Tibial artery (tissue), 4 donors: ENCODE measurements around the gene APCDD1.

Source experiments
- DNase-seq, 2 donors: peaks; one replicate each; pipeline ENCODE4 v3.0.0-alpha.2; 2019
- H3K27ac ChIP-seq, 2 donors: fragments of 200-600 bp; sonication (generic) in 1 of 2; 1 replicate in 1 of 2; 2 replicates in 1 of 2; pipeline ENCODE4 v1.5.1; 2018 to 2019; ENCODE audit warnings: mild to moderate bottlenecking in 1 of 2
- H3K27me3 ChIP-seq, 2 donors: fragments of 200-600 bp; sonication (generic) in 1 of 2; one replicate each; pipeline versions ENCODE4 v1.5.1 to v1.6.0; 2016 to 2019
- H3K36me3 ChIP-seq, 3 donors: fragments of 200-600 bp; sonication (generic) in 2 of 3; one replicate each; pipeline ENCODE4 v1.5.1; 2016 to 2019; ENCODE audit warnings: mild to moderate bottlenecking in 2 of 3
- H3K4me1 ChIP-seq, 4 donors: fragments of 200-600 bp; sonication (generic) in 2 of 4; 1 replicate in 3 of 4; 2 replicates in 1 of 4; pipeline ENCODE4 v1.5.1; 2016 to 2019
- H3K4me3 ChIP-seq, 2 donors: fragments of 200-600 bp; sonication (generic) in 1 of 2; 1 replicate in 1 of 2; 2 replicates in 1 of 2; pipeline ENCODE4 v1.5.1; 2018 to 2019; ENCODE audit warnings: mild to moderate bottlenecking in 2 of 2
- H3K9me3 ChIP-seq, 3 donors: fragments of 200-600 bp; sonication (generic) in 1 of 3; one replicate each; pipeline ENCODE4 v1.5.1; 2016 to 2019
- intact Hi-C: fragments of 100-400 bp; cut with DNase I; formaldehyde crosslinking; loops from one replicate; pipeline ENCODE4 v1.15.0; 2023; ENCODE audit warnings: low total_unique reads
- TF ChIP-seq, protein P1 (sequence below), 2 experiments: fragments of 200-600 bp in 1 of 2; fragments of 450-650 bp in 1 of 2; IDR thresholded peaks; one replicate each; pipeline ENCODE4 v1.5.1; 2017 to 2019; ENCODE audit warnings: antibody characterized with exemption in 2 of 2, mild to moderate bottlenecking in 1 of 2, moderate library complexity in 1 of 2

Gene APCDD1

DNA sequence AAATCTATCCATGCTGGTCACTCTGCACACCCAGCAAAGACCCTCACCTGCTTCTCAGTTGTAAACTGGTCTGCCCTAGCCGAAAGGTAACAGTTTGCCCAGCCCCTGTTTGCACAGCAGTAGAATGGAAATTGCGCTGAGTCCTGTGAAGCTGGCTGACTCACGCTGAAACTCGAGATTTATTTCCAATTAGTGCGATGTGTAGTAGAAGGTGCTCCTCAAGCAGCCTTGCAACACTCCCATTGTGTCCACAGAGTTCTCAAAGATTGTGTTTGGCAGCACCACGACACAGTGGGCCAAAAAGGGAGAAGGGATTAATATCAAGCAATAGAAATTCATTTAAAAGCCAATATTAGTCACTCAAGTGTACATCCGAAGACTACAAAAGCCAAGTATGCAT is 21.7 kb upstream of the APCDD1 start:
- intact Hi-C loops: no loop called here
- H3K4me1 ChIP-seq: no peaks in the 10 kb centered on the region
- H3K4me3 ChIP-seq: no peak overlapping the region
- TF ChIP-seq, protein P1, sequence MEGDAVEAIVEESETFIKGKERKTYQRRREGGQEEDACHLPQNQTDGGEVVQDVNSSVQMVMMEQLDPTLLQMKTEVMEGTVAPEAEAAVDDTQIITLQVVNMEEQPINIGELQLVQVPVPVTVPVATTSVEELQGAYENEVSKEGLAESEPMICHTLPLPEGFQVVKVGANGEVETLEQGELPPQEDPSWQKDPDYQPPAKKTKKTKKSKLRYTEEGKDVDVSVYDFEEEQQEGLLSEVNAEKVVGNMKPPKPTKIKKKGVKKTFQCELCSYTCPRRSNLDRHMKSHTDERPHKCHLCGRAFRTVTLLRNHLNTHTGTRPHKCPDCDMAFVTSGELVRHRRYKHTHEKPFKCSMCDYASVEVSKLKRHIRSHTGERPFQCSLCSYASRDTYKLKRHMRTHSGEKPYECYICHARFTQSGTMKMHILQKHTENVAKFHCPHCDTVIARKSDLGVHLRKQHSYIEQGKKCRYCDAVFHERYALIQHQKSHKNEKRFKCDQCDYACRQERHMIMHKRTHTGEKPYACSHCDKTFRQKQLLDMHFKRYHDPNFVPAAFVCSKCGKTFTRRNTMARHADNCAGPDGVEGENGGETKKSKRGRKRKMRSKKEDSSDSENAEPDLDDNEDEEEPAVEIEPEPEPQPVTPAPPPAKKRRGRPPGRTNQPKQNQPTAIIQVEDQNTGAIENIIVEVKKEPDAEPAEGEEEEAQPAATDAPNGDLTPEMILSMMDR (IDR thresholded peaks at IDR 0.05): no peak
- DNase-seq: peak in 1 of 2 donors; percentile 28
- H3K27me3 ChIP-seq: no peaks in the 10 kb centered on the region
- no peaks in the 10 kb centered on the region for H3K36me3 ChIP-seq
- H3K9me3 ChIP-seq: no peaks in the 10 kb centered on the region
- no peak overlapping the region for H3K27ac ChIP-seq

DNA sequence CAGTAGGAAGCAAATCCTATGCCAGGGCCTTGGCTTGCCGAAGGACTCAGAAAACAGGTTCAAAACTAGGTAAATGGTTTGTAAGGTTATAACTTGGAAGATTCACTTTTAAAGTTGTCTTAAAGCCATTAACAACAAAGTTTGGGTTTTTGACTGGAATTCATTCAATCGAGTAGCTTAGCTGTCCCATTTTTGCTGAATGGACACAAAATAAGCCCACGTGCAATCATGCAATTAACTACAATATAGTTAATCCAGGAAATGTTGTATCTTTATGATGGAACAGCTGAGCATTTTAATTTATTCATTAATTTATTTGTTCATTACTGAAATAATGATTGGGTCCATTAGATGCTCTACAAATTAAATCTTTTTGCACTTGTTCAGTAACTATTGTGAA is 18.3 kb upstream of the APCDD1 start:
- Histone ChIP-seq H3K27ac (no peak overlapping the region), H3K27me3 (no peaks in the 10 kb centered on the region), H3K9me3 (no peaks in the 10 kb centered on the region), H3K4me1 (no peaks in the 10 kb centered on the region), H3K36me3 (no peaks in the 10 kb centered on the region), H3K4me3 (no peak overlapping the region)
- intact Hi-C loops: no loop called here
- no peak for DNase-seq
- TF ChIP-seq, protein P1 (IDR thresholded peaks at IDR 0.05): no peak

DNA sequence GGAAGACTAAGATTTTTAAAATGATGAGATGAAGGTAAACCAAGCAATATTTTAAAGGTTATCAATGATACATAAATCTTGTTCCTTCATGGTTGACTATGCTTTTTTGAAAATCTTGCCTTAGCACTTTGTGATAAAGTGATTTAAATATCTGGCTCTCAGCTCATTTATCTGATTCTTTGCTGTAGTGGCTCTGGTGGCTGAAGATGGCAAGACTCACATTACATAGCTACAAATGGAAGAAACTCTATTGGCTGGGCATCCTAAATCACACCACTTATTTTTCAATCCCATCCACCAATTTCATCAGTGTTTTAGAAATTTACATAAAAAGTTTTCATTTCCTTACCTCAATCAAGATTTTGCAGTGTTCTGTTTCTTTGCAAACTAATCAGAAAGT is 16.6 kb upstream of the APCDD1 start:
- intact Hi-C loops: no loop called here
- H3K4me1 ChIP-seq: no peaks in the 10 kb centered on the region
- no peak for DNase-seq
- H3K4me3 ChIP-seq: no peak overlapping the region
- H3K9me3 ChIP-seq: no peaks in the 10 kb centered on the region
- no peaks in the 10 kb centered on the region for H3K27me3 ChIP-seq
- TF ChIP-seq, protein P1 (IDR thresholded peaks at IDR 0.05): peak; percentile 40 to 45
- H3K36me3 ChIP-seq: no peaks in the 10 kb centered on the region
- H3K27ac ChIP-seq: no peak overlapping the region

DNA sequence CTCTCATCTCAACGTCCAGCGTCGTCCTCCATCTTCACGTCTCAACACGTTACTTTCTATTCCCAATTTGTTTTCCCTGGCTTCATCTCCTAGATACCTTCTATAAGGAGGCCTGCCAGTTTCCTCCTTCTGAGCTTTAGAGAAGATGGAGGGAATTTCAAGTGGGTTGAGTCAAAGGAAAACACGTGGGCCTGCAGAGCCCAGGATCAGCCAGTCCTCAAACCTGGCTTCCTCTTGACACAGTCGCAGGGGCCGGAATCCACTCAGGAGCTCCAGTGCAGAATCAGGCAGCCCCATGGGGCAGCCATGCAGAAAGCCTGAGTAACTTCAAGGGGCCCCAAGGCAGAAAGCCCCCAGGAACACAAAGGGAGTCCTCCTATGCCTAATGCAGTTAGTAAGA is 14.5 kb upstream of the APCDD1 start:
- Histone ChIP-seq H3K4me1 (no peaks in the 10 kb centered on the region), H3K36me3 (no peaks in the 10 kb centered on the region), H3K27me3 (no peaks in the 10 kb centered on the region), H3K9me3 (no peaks in the 10 kb centered on the region), H3K4me3 (no peak overlapping the region), H3K27ac (no peak overlapping the region)
- TF ChIP-seq, protein P1 (IDR thresholded peaks at IDR 0.05): no peak
- DNase-seq: no peak
- intact Hi-C loops: no loop called here

DNA sequence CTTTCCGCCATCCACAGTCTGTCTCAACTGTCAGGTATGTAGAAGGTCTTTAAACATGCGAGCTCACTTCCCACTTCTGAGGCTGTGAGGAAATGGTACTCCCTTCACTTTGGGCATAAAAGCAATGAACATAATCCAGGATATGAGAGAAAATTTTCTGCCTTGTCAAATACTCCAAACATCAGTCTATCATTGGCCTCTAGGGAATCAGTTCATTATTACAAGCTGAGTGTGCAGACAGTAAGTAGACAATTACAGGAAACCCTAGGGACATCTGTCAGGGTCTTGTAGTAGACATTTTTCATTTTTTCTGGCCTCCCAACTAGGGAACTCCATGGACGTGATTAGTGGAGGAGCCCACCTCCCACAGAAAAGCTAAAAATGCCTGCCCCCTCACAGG is 13.6 kb upstream of the APCDD1 start:
- DNase-seq: no peak
- Histone ChIP-seq H3K36me3 (no peaks in the 10 kb centered on the region), H3K27ac (no peak overlapping the region), H3K4me1 (no peaks in the 10 kb centered on the region), H3K4me3 (no peak overlapping the region), H3K9me3 (no peaks in the 10 kb centered on the region), H3K27me3 (no peaks in the 10 kb centered on the region)
- intact Hi-C loops: no loop called here
- TF ChIP-seq, protein P1 (IDR thresholded peaks at IDR 0.05): no peak

DNA sequence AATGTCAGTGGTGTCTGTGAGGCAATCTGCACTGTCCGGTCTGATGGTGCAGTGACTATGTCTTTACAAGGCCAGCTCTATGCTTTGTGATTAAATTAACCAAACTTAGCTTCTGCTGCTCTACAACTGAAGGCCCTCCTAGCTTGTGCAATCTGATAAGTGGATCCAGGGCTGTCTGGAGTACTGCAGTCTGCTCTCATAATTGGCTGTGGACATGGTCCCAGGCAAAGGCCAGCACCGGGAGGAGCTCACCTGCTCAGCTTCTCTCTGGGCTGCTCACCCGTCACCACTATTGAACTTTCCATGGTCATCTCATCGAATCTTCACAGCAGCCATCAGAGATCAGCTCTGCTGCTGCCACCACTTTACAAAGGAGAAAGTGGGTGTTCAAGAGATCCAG is 13.0 kb upstream of the APCDD1 start:
- no peaks in the 10 kb centered on the region for H3K9me3 ChIP-seq
- no peaks in the 10 kb centered on the region for H3K4me1 ChIP-seq
- DNase-seq: no peak
- H3K27ac ChIP-seq: no peak overlapping the region
- intact Hi-C loops: no loop called here
- H3K27me3 ChIP-seq: no peaks in the 10 kb centered on the region
- no peaks in the 10 kb centered on the region for H3K36me3 ChIP-seq
- H3K4me3 ChIP-seq: no peak overlapping the region
- TF ChIP-seq, protein P1 (IDR thresholded peaks at IDR 0.05): no peak
